BE2C (cell line): ENCODE measurements around the gene CD200.
"Not testable (repeated sequence)": the region's sequence is repeated elsewhere in the genome, so short reads cannot be mapped to it uniquely, and the experiment has no call there.

Experiments used
- DNase-seq: peaks from one replicate; pipeline ENCODE4 v3.0.0-alpha.2; 2020
- H3K27me3 ChIP-seq: fragments of 250-450 bp; sonication (Bioruptor Pico); 2 replicates; pipeline ENCODE4 v1.5.1; 2020; ENCODE audit warnings: mild to moderate bottlenecking
- H3K36me3 ChIP-seq: fragments of 250-450 bp; sonication (Bioruptor Pico); 2 replicates; pipeline ENCODE4 v1.5.1; 2020; ENCODE audit warnings: mild to moderate bottlenecking
- H3K4me1 ChIP-seq: fragments of 250-450 bp; sonication (Bioruptor Pico); 2 replicates; pipeline ENCODE4 v1.5.1; 2020
- H3K4me3 ChIP-seq: 2 replicates; pipeline ENCODE4 v1.5.1; 2011; ENCODE audit warnings: low read depth, low read length
- H3K9me3 ChIP-seq: fragments of 250-450 bp; sonication (Bioruptor Pico); 2 replicates; pipeline ENCODE4 v1.5.1; 2020
- CTCF ChIP-seq: IDR thresholded peaks from 2 replicates; pipeline ENCODE4 v1.5.1; 2012; ENCODE audit warnings: mild to moderate bottlenecking, low read depth, low read length

The CD200 gene

GRCh38 chr3:112403103-112403502, 70.1 kb downstream of the CD200 start:
- Histone ChIP-seq H3K36me3 (no peaks in the 10 kb centered on the region), H3K4me1 (no peaks in the 10 kb centered on the region), H3K9me3 (no peaks in the 10 kb centered on the region), H3K27me3 (no peaks in the 10 kb centered on the region), H3K4me3 (no peak overlapping the region)
- DNase-seq, result no peak
- no peak for TF ChIP-seq CTCF

- not testable (repeated sequence) for H3K36me3 ChIP-seq
These were observed 72.1 kb downstream of the CD200 start for GRCh38 chr3:112404924-112405549.

GRCh38 chr3:112405845-112406244, 72.9 kb downstream of the CD200 start:
- H3K36me3 ChIP-seq, result no peaks in the 10 kb centered on the region
- no peaks in the 10 kb centered on the region for H3K9me3 ChIP-seq
- no peak overlapping the region for H3K4me3 ChIP-seq
- no peak for DNase-seq
- H3K4me1 ChIP-seq, result no peaks in the 10 kb centered on the region
- TF ChIP-seq CTCF, result no peak
- H3K27me3 ChIP-seq, result no peaks in the 10 kb centered on the region

More at GRCh38 chr3:112404924-112405549, 72.1 kb downstream of the CD200 start:
- not testable (repeated sequence) for H3K4me3 ChIP-seq, DNase-seq, H3K9me3 ChIP-seq, H3K27me3 ChIP-seq, H3K4me1 ChIP-seq

GRCh38 chr3:112407214-112407887, 74.4 kb downstream of the CD200 start:
- DNase-seq, result no peak
- Histone ChIP-seq H3K4me3 (no peak overlapping the region), H3K9me3 (no peaks in the 10 kb centered on the region), H3K4me1 (no peaks in the 10 kb centered on the region), H3K36me3 (no peaks in the 10 kb centered on the region), H3K27me3 (no peaks in the 10 kb centered on the region)
- no peak for TF ChIP-seq CTCF

GRCh38 chr3:112407888-112408702, 75.1 kb downstream of the CD200 start:
- Histone ChIP-seq H3K4me3 (no peak overlapping the region), H3K36me3 (no peaks in the 10 kb centered on the region), H3K9me3 (no peaks in the 10 kb centered on the region), H3K27me3 (no peaks in the 10 kb centered on the region), H3K4me1 (no peaks in the 10 kb centered on the region)
- no peak for DNase-seq
- TF ChIP-seq CTCF, result no peak

GRCh38 chr3:112409041-112409440, 76.1 kb downstream of the CD200 start:
- no peak for TF ChIP-seq CTCF
- no peak overlapping the region for H3K4me3 ChIP-seq
- DNase-seq, result no peak
- no peaks in the 10 kb centered on the region for H3K4me1 ChIP-seq
- H3K27me3 ChIP-seq, result no peaks in the 10 kb centered on the region
- no peaks in the 10 kb centered on the region for H3K36me3 ChIP-seq
- no peaks in the 10 kb centered on the region for H3K9me3 ChIP-seq
